ENCODE results near the gene SEPTIN10.

GRCh38 chr2:109508556-109508955 is 105.2 kb downstream of the SEPTIN10 start:
- TF ChIP-seq, protein P1, sequence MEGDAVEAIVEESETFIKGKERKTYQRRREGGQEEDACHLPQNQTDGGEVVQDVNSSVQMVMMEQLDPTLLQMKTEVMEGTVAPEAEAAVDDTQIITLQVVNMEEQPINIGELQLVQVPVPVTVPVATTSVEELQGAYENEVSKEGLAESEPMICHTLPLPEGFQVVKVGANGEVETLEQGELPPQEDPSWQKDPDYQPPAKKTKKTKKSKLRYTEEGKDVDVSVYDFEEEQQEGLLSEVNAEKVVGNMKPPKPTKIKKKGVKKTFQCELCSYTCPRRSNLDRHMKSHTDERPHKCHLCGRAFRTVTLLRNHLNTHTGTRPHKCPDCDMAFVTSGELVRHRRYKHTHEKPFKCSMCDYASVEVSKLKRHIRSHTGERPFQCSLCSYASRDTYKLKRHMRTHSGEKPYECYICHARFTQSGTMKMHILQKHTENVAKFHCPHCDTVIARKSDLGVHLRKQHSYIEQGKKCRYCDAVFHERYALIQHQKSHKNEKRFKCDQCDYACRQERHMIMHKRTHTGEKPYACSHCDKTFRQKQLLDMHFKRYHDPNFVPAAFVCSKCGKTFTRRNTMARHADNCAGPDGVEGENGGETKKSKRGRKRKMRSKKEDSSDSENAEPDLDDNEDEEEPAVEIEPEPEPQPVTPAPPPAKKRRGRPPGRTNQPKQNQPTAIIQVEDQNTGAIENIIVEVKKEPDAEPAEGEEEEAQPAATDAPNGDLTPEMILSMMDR (conservative IDR thresholded peaks at IDR 0.05; ENCODE audit: low read length), result no peak
- no peak for TF ChIP-seq EZH2phosphoT487 (IDR thresholded peaks at IDR 0.05; ENCODE audit: borderline replicate concordance)

All from Loucy (cell line).